ENCODE data around the gene SLCO1A2.

Gene SLCO1A2

GRCh38 chr12:21340403-21340802 lies 5.7 kb upstream of the SLCO1A2 start:
- no peak for DNase-seq (ENCODE audit: low read depth)
- TF ChIP-seq CTCF (IDR thresholded peaks at IDR 0.05; ENCODE audit: low read depth, low read length, missing control alignments): no peak
- H3K4me3 ChIP-seq (ENCODE audit: low read depth, low read length): no peak overlapping the region

GRCh38 chr12:21339921-21340320 lies 5.2 kb upstream of the SLCO1A2 start:
- no peak overlapping the region for H3K4me3 ChIP-seq (ENCODE audit: low read depth, low read length)
- no peak for TF ChIP-seq CTCF (IDR thresholded peaks at IDR 0.05; ENCODE audit: low read depth, low read length, missing control alignments)
- no peak for DNase-seq (ENCODE audit: low read depth)

GRCh38 chr12:21337959-21338744 lies 3.4 kb upstream of the SLCO1A2 start:
- DNase-seq (ENCODE audit: low read depth): no peak
- H3K4me3 ChIP-seq (ENCODE audit: low read depth, low read length): no peak overlapping the region
- no peak for TF ChIP-seq CTCF (IDR thresholded peaks at IDR 0.05; ENCODE audit: low read depth, low read length, missing control alignments)

- TF ChIP-seq CTCF (IDR thresholded peaks at IDR 0.05; ENCODE audit: low read depth, low read length, missing control alignments): no peak
- H3K4me3 ChIP-seq (ENCODE audit: low read depth, low read length): no peak overlapping the region
- DNase-seq (ENCODE audit: low read depth): no peak
Measured at GRCh38 chr12:21337453-21337852, 2.7 kb upstream of the SLCO1A2 start.

- H3K4me3 ChIP-seq (ENCODE audit: low read depth, low read length): no peak overlapping the region
- no peak for DNase-seq (ENCODE audit: low read depth)
- no peak for TF ChIP-seq CTCF (IDR thresholded peaks at IDR 0.05; ENCODE audit: low read depth, low read length, missing control alignments)
Measured at GRCh38 chr12:21336656-21337055, 1.9 kb upstream of the SLCO1A2 start.

- H3K4me3 ChIP-seq (ENCODE audit: low read depth, low read length): no peak overlapping the region
- DNase-seq (ENCODE audit: low read depth): no peak
- no peak for TF ChIP-seq CTCF (IDR thresholded peaks at IDR 0.05; ENCODE audit: low read depth, low read length, missing control alignments)
Measured at GRCh38 chr12:21330682-21331253, 3.9 kb downstream of the SLCO1A2 start.

- H3K4me3 ChIP-seq (ENCODE audit: low read depth, low read length): no peak overlapping the region
- no peak for TF ChIP-seq CTCF (IDR thresholded peaks at IDR 0.05; ENCODE audit: low read depth, low read length, missing control alignments)
- DNase-seq (ENCODE audit: low read depth): no peak
Measured at GRCh38 chr12:21328578-21328977, 6.1 kb downstream of the SLCO1A2 start.
